Body of pancreas (tissue), 4 donors: ENCODE measurements around the gene DCAF11. TPM values are rescaled to one million over a fixed set of nuclear protein-coding genes. Genes with fewer than 3 reads are reported as not detected.

ENCODE experiments used
- ATAC-seq: fragments of 150-250 bp; one replicate; pipeline ENCODE4 v1.9.1; 2016
- DNase-seq, 4 donors: peaks; one replicate each; pipeline ENCODE4 v3.0.0-alpha.2; 2019
- H3K27ac ChIP-seq, 4 donors: fragments of 200-600 bp; sonication (generic); 1 replicate in 3 of 4; 2 replicates in 1 of 4; pipeline versions ENCODE4 v1.5.1 to v1.6.1; 2016 to 2019; ENCODE audit warnings: mild to moderate bottlenecking in 1 of 4, mixed read lengths in 1 of 4, moderate library complexity in 1 of 4
- H3K27me3 ChIP-seq, 2 donors: fragments of 200-600 bp; sonication (generic); one replicate each; pipeline ENCODE4 v1.6.0; 2016; ENCODE audit warnings: mild to moderate bottlenecking in 1 of 2
- H3K36me3 ChIP-seq, 2 donors: fragments of 200-600 bp; sonication (generic); replicated peaks in 1 of 2; 2 replicates each; pipeline ENCODE4 v1.5.1; 2016; ENCODE audit warnings: low read depth in 2 of 2; ENCODE audit not compliant: insufficient read depth in 1 of 2
- H3K4me1 ChIP-seq: fragments of 200-600 bp; sonication (generic); one replicate; pipeline ENCODE4 v1.6.0; 2016
- H3K4me3 ChIP-seq, 2 donors: fragments of 200-600 bp; sonication (generic); 1 replicate in 1 of 2; 2 replicates in 1 of 2; pipeline ENCODE4 v1.5.1; 2016 to 2019
- H3K9me3 ChIP-seq, 3 donors: fragments of 200-600 bp; sonication (generic); 1 replicate in 2 of 3; 2 replicates in 1 of 3; pipeline ENCODE4 v1.5.1; 2016
- POLR2A ChIP-seq, 3 donors: fragments of 450-650 bp; IDR thresholded peaks; one replicate each; pipeline ENCODE4 v1.6.1; 2016; ENCODE audit warnings: antibody characterized with exemption in 3 of 3, mild to moderate bottlenecking in 2 of 3
- WGBS, 2 donors: methylation state at CpG; one replicate each; pipeline ENCODE4 v1.1.5; 2017; 5-methylcytosine and 5-hydroxymethylcytosine counted together
- intact Hi-C: fragments of 100-400 bp; cut with DNase I; formaldehyde crosslinking; loops from one replicate; pipeline ENCODE4 v1.15.1; 2023
- total RNA-seq, 2 donors: library from RNA; depleted of rRNA; stranded (reverse); fragments of >200 nt; gene quantifications; one replicate each; pipeline ENCODE4 v1.1.0, GENCODE V29; 2016
- TF ChIP-seq, protein P1 (sequence below), 7 experiments: fragments of 450-650 bp in 4 of 7; fragments of 200-600 bp in 3 of 7; sonication (generic) in 3 of 7; IDR thresholded peaks; one replicate each; pipeline ENCODE4 v1.5.1; 2016 to 2019; ENCODE audit warnings: antibody characterized with exemption in 7 of 7

The DCAF11 gene
- total RNA-seq, 2 donors from 2014 or later = 77.1 to 128 TPM

DNA sequence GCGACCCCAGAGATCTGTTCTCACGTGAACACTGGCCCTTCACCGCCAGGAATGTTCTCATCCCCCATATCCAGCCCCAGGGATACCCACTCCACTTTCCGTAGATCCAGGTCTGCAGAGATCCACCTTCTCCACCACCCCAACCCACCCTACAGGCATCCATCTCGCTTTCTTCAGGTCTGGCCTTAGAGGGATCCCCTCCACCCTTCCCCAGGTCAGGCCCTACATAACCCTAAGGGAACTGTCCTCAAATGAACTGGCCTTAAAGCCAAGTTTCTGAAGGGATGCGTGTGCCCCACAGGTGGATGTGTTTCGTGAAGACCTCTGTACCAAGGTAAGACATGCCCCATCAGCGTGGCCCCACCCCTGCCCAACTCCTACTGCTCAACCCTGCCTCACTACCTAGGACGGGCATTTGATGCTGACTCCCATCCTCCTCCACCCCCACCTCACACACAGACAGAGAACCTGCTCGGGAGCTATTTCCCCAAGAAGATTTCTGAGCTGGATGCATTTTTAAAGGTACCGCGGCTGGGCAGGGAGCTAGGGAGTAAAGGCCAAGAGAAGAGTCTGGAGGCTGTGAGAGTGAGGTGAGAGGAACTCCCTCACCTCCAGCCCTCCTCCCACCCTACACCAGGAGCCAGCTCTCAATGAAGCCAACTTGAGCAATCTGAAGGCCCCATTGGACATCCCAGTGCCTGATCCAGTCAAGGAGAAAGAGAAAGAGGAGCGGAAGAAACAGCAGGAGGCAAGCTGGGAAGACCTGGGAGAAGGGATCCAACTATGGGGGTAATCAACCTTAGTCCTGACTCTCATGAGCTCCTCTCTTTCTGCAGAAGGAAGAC, 22.3 kb downstream of the DCAF11 start:
- no peaks in the 10 kb centered on the region for H3K27me3 ChIP-seq
- TF ChIP-seq, protein P1, sequence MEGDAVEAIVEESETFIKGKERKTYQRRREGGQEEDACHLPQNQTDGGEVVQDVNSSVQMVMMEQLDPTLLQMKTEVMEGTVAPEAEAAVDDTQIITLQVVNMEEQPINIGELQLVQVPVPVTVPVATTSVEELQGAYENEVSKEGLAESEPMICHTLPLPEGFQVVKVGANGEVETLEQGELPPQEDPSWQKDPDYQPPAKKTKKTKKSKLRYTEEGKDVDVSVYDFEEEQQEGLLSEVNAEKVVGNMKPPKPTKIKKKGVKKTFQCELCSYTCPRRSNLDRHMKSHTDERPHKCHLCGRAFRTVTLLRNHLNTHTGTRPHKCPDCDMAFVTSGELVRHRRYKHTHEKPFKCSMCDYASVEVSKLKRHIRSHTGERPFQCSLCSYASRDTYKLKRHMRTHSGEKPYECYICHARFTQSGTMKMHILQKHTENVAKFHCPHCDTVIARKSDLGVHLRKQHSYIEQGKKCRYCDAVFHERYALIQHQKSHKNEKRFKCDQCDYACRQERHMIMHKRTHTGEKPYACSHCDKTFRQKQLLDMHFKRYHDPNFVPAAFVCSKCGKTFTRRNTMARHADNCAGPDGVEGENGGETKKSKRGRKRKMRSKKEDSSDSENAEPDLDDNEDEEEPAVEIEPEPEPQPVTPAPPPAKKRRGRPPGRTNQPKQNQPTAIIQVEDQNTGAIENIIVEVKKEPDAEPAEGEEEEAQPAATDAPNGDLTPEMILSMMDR (IDR thresholded peaks at IDR 0.05) = no peak
- no peak for TF ChIP-seq POLR2A (IDR thresholded peaks at IDR 0.05)
- H3K9me3 ChIP-seq = no peaks in the 10 kb centered on the region
- peaks cover 0 to 11% of the 10 kb centered on the region in 2 donors for H3K36me3 ChIP-seq
- peaks cover 51% of the 10 kb centered on the region for H3K4me1 ChIP-seq
- ATAC-seq (no peak), DNase-seq (no peak)
- 18 to 30% methylated on average over 13 of the region's 13 CpGs for WGBS, 2 donors
- intact Hi-C loops = no loop called here
- H3K27ac ChIP-seq = peak overlapping the region; percentile 72 to 98 (median 94)
- H3K4me3 ChIP-seq = peak overlapping the region in 1 of 2 donors; percentile 96

DNA sequence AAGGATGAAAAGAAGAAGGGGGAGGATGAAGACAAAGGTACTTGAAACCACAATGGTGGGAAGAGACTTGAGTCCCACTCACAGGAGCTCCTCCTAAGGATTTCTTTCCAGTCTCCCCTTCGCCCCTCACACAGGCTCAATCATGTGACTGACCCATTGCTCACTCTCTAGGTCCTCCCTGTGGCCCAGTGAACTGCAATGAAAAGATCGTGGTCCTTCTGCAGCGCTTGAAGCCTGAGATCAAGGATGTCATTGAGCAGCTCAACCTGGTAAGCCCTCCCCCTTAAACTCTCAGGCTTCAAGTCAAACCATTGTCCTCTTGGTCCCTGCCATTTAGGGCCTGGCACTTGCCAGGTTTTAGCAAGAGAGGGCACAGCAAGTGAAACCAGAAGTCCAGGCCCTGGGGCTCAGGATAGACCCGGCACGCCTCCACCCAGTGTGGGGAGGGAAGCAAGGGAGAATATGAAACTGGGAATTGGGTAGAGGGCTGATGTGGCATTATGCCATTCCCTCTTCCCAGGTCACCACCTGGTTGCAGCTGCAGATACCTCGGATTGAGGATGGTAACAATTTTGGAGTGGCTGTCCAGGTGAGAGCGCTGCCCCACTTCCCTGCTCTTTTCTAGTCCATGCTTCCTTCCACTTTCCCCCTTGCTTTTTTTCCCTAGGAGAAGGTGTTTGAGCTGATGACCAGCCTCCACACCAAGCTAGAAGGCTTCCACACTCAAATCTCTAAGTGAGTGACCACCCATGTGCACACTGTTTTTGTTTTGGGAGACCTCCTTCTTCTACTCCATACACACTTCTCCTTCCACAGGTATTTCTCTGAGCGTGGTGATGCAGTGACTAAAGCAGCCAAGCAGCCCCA, 23.2 kb downstream of the DCAF11 start:
- peak overlapping the region in 2 of 4 donors; percentile 96 to 98 for H3K27ac ChIP-seq
- intact Hi-C loops = no loop called here
- ATAC-seq (no peak), DNase-seq (no peak)
- H3K4me3 ChIP-seq = no peak overlapping the region
- TF ChIP-seq, protein P1 (IDR thresholded peaks at IDR 0.05) = no peak
- no peak for TF ChIP-seq POLR2A (IDR thresholded peaks at IDR 0.05)
- no peaks in the 10 kb centered on the region for H3K9me3 ChIP-seq
- no peaks in the 10 kb centered on the region for H3K27me3 ChIP-seq
- WGBS, 2 donors = 82 to 88% methylated on average over 6 to 8 of the region's 8 CpGs
- peaks cover 50% of the 10 kb centered on the region for H3K4me1 ChIP-seq
- peaks cover 0 to 11% of the 10 kb centered on the region in 2 donors for H3K36me3 ChIP-seq

GRCh38 chr14:24138396-24139271, 24.1 kb downstream of the DCAF11 start:
- ATAC-seq (no peak), DNase-seq (no peak)
- no peak for TF ChIP-seq POLR2A (IDR thresholded peaks at IDR 0.05)
- TF ChIP-seq, protein P1 (IDR thresholded peaks at IDR 0.05) = no peak
- Histone ChIP-seq H3K4me1 (peaks cover 46% of the 10 kb centered on the region), H3K36me3 (peaks cover 0 to 11% of the 10 kb centered on the region in 2 donors), H3K9me3 (no peaks in the 10 kb centered on the region), H3K4me3 (no peak overlapping the region), H3K27me3 (no peaks in the 10 kb centered on the region), H3K27ac (peak overlapping the region in 2 of 4 donors; percentile 12 to 82)
- 60 to 77% methylated on average over 12 to 13 of the region's 13 CpGs for WGBS, 2 donors
- intact Hi-C loops = no loop called here

DNA sequence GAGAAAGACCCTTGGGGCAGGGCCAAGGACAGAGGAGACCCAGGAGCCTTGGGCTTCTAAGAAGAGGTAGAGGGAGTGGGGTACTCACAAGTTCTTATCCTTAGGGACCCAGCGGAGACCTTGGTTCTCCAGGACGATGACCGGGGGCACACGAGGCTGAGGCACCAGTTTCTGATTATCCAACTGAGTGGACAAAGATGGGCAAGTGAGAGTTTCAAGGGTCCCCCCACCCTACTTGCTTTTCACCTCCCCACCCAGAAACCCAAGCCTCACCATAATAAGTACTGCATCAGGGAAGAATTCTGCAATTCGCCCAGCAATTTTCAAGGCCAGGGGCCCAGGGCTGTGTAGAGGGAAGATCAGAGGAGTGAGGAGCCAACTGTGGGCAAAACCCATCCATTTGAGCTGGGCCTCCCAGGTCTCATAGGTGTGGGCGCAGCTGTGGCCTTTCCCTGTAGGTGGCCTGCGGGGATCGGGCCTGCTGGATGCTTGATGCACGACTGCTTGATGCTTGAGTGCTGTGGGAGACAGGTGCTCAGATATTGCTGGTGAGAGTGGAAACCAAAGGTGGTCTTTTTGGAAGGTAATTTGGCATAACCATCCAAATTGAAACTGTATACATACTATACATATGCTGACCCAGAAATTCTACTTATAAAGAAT, 24.8 kb downstream of the DCAF11 start:
- intact Hi-C loops = no loop called here
- TF ChIP-seq POLR2A (IDR thresholded peaks at IDR 0.05) = no peak
- TF ChIP-seq, protein P1 (IDR thresholded peaks at IDR 0.05) = no peak
- Histone ChIP-seq H3K36me3 (peaks cover 0 to 11% of the 10 kb centered on the region in 2 donors), H3K4me3 (no peak overlapping the region), H3K4me1 (peaks cover 46% of the 10 kb centered on the region), H3K27me3 (no peaks in the 10 kb centered on the region), H3K27ac (peak overlapping the region in 2 of 4 donors; percentile 12 to 82), H3K9me3 (no peaks in the 10 kb centered on the region)
- 55 to 56% methylated on average over 9 of the region's 9 CpGs for WGBS, 2 donors
- DNase-seq (peak in 1 of 4 donors; percentile 42), ATAC-seq (no peak)
